ENCODE measurements around the gene RAB10.
"Not testable (repeated sequence)": the region's sequence is repeated elsewhere in the genome, so short reads cannot be mapped to it uniquely, and the experiment has no call there.

RAB10 gene

GRCh38 chr2:26076001-26076587, 42.2 kb downstream of the RAB10 start:
- no peak overlapping the region for H3K4me3 ChIP-seq (ENCODE audit: low read length)
- DNase-seq (ENCODE audit: low read depth, low spot score) = no peak

- no peak for DNase-seq (ENCODE audit: low read depth, low spot score)
- no peak overlapping the region for H3K4me3 ChIP-seq (ENCODE audit: low read length)
Observed at GRCh38 chr2:26077291-26077690, 43.4 kb downstream of the RAB10 start.

DNA sequence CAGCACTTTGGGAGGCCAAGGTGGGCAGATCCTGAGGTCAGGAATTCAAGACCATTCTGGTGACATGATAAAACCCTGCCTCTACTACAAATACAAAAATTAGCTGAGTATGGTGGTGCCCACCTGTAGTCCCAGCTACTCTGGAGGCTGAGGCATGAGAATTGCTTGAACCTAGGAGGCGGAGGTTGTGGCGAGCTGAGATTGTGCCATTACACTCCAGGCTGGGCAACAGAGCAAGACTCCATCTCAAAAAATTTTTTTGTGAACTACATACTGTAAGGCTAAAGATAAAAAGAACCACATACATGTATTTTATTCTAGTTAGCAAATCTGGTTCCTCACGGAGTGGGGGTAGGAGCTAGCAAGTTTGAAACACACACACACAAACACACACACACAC, 45.1 kb downstream of the RAB10 start:
- DNase-seq (ENCODE audit: low read depth, low spot score) = no peak
- no peak overlapping the region for H3K4me3 ChIP-seq (ENCODE audit: low read length)

DNA sequence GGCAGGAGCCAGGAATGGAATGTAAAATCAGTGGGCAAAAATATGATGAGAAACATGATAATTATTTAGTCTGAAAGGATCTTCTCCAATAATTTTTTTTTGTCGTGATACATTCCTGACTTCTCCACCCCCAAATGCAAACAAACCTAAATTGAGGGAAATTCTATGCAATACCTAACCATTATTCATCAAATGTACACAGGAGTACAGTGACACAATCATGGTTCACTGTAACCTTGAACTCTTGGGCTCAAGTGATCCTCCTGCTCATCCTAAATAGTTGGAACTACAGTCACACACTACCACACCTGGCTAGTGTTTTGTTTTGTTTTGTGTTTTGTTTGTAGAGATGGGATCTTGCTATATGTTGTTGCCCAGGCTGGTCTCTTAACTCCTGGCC, 46.5 kb downstream of the RAB10 start:
- no peak for DNase-seq (ENCODE audit: low read depth, low spot score)

GRCh38 chr2:26080925-26081324, 47.0 kb downstream of the RAB10 start:
- not testable (repeated sequence) for H3K4me3 ChIP-seq (ENCODE audit: low read length); DNase-seq (ENCODE audit: low read depth, low spot score)

More for the DNA sequence above, 46.5 kb downstream of the RAB10 start:
- H3K4me3 ChIP-seq (ENCODE audit: low read length) = no peak overlapping the region

GRCh38 chr2:26081556-26081955, 47.7 kb downstream of the RAB10 start:
- no peak for DNase-seq (ENCODE audit: low read depth, low spot score)
- no peak overlapping the region for H3K4me3 ChIP-seq (ENCODE audit: low read length)

GRCh38 chr2:26086155-26086637, 52.3 kb downstream of the RAB10 start:
- no peak overlapping the region for H3K4me3 ChIP-seq (ENCODE audit: low read length)
- DNase-seq (ENCODE audit: low read depth, low spot score) = no peak

GRCh38 chr2:26086779-26087178, 52.9 kb downstream of the RAB10 start:
- no peak for DNase-seq (ENCODE audit: low read depth, low spot score)
- H3K4me3 ChIP-seq (ENCODE audit: low read length) = no peak overlapping the region

GRCh38 chr2:26088038-26088643, 54.3 kb downstream of the RAB10 start:
- no peak for DNase-seq (ENCODE audit: low read depth, low spot score)
- H3K4me3 ChIP-seq (ENCODE audit: low read length) = no peak overlapping the region

GRCh38 chr2:26088931-26089330, 55.0 kb downstream of the RAB10 start:
- not testable (repeated sequence) for H3K4me3 ChIP-seq (ENCODE audit: low read length); DNase-seq (ENCODE audit: low read depth, low spot score)

GRCh38 chr2:26089337-26089736, 55.5 kb downstream of the RAB10 start:
- H3K4me3 ChIP-seq (ENCODE audit: low read length) = no peak overlapping the region

DNA sequence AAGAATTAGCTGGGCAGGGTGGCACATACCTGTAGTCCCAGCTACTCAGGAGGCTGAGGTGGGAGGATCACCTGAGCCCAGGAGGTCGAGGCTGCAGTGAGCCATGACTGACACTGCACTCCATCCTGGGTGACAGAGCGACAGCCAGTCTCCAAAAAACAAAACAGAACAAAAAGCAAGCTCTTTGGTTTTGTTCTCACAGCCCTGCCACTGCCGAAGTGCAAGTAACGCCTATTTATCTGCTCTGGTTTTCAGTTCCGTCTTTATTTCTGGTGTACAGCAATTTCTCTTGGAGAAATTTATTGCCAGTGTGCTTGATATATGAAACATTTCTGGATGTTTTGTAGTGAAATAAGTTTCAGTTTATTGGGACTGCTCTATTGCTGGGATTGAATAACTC, 61.9 kb downstream of the RAB10 start:
- DNase-seq (ENCODE audit: low read depth, low spot score) = no peak
- no peak overlapping the region for H3K4me3 ChIP-seq (ENCODE audit: low read length)

More at GRCh38 chr2:26089337-26089736, 55.5 kb downstream of the RAB10 start:
- no peak for DNase-seq (ENCODE audit: low read depth, low spot score)

DNA sequence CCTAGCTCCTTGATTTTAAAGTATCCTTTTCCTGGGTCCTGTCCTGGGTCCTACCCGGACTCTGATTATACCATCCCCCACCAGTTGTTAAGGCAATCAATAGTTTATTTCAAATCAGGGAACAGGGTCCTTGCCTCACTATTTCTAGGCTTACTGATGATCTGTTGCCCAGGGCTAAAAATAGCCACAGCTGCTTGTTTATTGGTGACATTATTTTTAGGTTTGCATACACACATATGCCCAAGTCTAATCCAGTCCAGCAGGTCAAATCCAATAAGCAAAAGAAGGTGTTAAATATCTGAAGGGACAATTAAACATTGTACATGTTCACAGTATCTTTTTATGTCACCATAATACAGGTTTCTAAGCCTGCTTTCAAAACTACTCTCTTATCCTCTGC, 66.0 kb downstream of the RAB10 start:
- no peak for DNase-seq (ENCODE audit: low read depth, low spot score)
- H3K4me3 ChIP-seq (ENCODE audit: low read length) = no peak overlapping the region

DNA sequence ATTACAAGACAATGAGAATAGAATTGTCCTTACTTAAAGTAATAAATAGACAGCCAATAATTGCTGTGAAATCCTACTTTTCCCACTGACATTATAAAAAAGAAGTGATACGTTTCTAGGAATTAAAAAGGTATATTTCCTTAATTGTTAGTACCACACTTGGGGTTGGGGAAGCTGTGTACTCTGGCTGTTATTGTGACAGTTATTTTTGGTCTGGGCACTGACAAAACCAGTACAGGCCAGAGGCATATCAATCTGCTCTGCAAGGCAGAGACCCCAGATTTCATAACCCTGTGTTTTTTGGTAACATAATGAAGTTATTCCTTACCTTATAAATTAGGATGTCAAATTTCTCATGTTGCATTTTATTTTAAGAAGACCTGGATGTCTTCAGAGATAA, 66.5 kb downstream of the RAB10 start:
- DNase-seq (ENCODE audit: low read depth, low spot score) = no peak

DNA sequence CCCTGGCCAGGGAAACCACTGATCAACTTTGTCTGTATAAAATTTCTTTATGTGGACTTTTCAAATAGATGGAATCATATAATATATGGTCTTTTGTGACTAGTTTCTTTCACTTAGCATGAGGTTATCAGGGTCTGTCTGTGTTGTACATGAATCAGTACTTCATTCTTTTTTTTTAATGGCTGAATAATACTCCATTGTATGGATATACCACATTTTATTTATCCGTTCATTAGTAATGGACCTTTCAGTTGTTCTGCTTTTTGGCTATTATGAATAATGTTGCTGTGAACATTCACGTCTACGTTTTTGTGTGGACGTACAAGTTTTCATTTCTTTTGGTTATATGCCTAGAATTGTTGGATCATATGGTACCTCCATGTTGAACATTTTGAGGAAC, 69.9 kb downstream of the RAB10 start:
- DNase-seq (ENCODE audit: low read depth, low spot score) = no peak
- no peak overlapping the region for H3K4me3 ChIP-seq (ENCODE audit: low read length)

More for the DNA sequence above, 66.5 kb downstream of the RAB10 start:
- no peak overlapping the region for H3K4me3 ChIP-seq (ENCODE audit: low read length)

GRCh38 chr2:26108701-26109100, 74.8 kb downstream of the RAB10 start:
- DNase-seq (ENCODE audit: low read depth, low spot score); H3K4me3 ChIP-seq (ENCODE audit: low read length): not testable (repeated sequence)

- H3K4me3 ChIP-seq (ENCODE audit: low read length) = no peak overlapping the region
- no peak for DNase-seq (ENCODE audit: low read depth, low spot score)
Observed at GRCh38 chr2:26112201-26112600, 78.3 kb downstream of the RAB10 start.

DNA sequence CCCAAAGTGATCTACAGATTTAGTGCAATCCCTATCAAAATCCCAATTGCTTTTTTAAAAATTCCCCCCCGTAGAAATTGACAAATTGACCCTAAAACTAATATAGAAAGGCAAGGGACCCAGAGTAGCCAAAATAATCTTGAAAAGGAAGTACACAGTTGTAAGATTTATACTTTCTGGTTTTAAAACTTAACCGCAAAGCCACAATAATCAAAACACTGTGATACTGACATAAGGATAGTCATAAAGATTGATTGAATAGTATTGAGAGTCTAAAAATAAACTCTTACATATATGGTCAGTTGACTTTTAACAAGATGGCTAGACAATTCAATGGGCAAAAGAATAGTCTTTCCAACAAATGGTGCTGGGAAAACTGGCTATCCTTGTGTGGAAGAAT, 80.3 kb downstream of the RAB10 start:
- no peak for DNase-seq (ENCODE audit: low read depth, low spot score)
- H3K4me3 ChIP-seq (ENCODE audit: low read length) = no peak overlapping the region

DNA sequence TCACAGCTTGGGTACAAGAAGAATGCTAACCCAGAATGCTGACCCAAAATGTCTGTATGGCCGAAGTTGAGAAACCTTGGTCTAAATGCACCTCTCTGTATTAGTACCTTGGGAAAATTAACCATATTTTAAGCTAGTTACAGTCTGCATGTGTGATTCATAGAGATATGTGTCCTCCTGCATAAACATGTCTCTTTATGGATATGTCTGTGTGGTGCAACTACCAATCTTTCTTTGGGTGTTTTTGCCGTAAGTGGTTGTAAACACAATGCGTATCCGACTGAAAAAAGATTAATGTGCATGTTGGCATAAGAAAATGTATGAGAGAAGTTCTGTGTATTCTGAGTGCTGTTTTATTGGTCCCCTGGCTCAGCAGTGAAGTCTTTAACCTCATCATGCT, 84.8 kb downstream of the RAB10 start:
- no peak overlapping the region for H3K4me3 ChIP-seq (ENCODE audit: low read length)
- DNase-seq (ENCODE audit: low read depth, low spot score) = no peak

DNA sequence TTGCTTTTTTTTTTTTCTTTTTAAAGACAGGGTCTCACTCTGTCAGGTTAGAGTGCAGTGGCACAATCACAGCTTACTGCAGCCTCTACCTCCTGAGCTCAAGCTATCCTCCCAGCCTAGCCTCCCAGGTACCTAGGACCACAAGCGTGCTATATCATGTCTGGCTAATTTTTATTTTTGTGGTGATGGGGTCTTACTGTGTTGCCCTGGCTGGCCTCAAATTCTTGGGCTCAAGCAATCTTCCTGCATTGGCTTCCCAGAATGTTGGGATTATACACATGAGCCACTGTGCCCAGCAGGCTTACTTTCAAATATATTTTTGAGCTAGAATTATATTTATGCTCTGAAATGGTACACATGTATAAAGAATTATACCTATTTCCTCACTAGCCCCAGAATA, 85.6 kb downstream of the RAB10 start:
- DNase-seq (ENCODE audit: low read depth, low spot score) = no peak
- no peak overlapping the region for H3K4me3 ChIP-seq (ENCODE audit: low read length)

DNA sequence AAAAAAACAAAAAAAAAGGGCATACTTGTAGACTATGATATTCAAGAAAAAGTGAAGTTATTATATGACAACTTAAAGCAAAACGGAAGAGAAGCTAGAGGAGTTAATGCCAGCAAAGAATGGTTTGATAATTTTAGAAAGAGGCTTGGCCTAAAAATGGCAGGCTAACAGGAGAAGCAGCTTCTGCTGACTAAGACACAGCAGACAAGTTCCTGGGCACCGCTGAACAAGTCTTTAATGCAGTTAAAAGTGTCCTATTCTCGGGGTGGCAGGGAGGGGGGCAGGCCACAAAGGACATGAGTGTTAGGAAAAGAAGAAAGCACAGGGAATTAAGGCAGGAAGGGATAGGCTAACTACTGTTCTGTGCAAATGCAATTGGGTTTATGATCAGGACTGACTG, 88.7 kb downstream of the RAB10 start:
- DNase-seq (ENCODE audit: low read depth, low spot score) = no peak
- H3K4me3 ChIP-seq (ENCODE audit: low read length) = no peak overlapping the region

All from Jurkat, Clone E6-1 (cell line).